Measurements from ENCODE around the gene GHITM. TPM values are rescaled to one million over a fixed set of nuclear protein-coding genes. Genes with fewer than 3 reads are reported as not detected.
"Not testable (repeated sequence)": the region's sequence is repeated elsewhere in the genome, so short reads cannot be mapped to it uniquely, and the experiment has no call there.

The GHITM gene
- total and polyA plus RNA-seq, 2 donors (not counting 1 experiment from before 2014, with no cell fraction given) = 167 to 259 TPM

GRCh38 chr10:84166620-84167288 is 27.4 kb downstream of the GHITM start:
- TF ChIP-seq CTCF (conservative IDR thresholded peaks at IDR 0.05 in 1 of 2, IDR thresholded peaks at IDR 0.05 in 1 of 2; ENCODE audit: low read depth in 1 of 2, low read length in 2 of 2) (no peak), EZH2 (IDR thresholded peaks at IDR 0.05; ENCODE audit: low read length, missing control alignments) (no peak)
- Histone ChIP-seq H3K27ac (ENCODE audit: insufficient read depth, low read length) (no peak overlapping the region), H3K27me3 (ENCODE audit: control insufficient read depth, insufficient read depth, low read length) (no peaks in the 10 kb centered on the region), H3K9me3 (ENCODE audit: control insufficient read depth, insufficient read depth, low read depth, low read length) (no peaks in the 10 kb centered on the region), H3K36me3 (ENCODE audit: control insufficient read depth, insufficient read depth, low read length) (no peaks in the 10 kb centered on the region), H3K4me3 (replicated peaks in 1 of 4; ENCODE audit: control extremely low read depth in 1 of 4, insufficient read depth in 1 of 4, low read depth in 3 of 4, low read length in 4 of 4) (no peak overlapping the region), H3K9ac (ENCODE audit: insufficient read depth, low read length) (no peak overlapping the region), H3K79me2 (ENCODE audit: control insufficient read depth, insufficient read depth, low read length) (no peaks in the 10 kb centered on the region), H3K4me1 (ENCODE audit: control insufficient read depth, extremely low read depth, insufficient read depth, low read length) (no peaks in the 10 kb centered on the region), H4K20me1 (ENCODE audit: control insufficient read depth, extremely low read depth, insufficient read depth, low read length) (no peaks in the 10 kb centered on the region), H3K4me2 (ENCODE audit: extremely low read depth, insufficient read depth, low read length) (no peak overlapping the region), H2AFZ (ENCODE audit: low read length) (no peak overlapping the region)
- DNase-seq (ENCODE audit: low read depth in 2 of 2) = no peak

DNA sequence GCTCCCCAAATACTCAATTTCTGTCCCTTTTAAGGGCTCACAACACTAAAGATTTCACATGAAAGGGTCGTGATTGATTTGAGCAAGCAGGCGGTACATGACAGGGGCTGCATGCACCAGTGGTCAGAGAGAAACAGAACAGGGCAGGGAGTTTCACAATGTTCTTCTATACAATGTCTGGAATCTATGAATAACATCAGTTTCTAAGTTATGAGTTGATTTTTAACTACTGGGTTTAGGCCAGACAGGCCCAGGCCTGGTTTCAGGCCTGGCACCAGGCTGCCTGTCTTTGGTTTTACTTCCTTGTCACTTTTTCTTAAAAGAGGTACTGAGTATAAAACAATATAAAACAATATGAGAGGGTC is 28.0 kb downstream of the GHITM start:
- not testable (repeated sequence) for H2AFZ ChIP-seq (ENCODE audit: low read length); H3K4me2 ChIP-seq (ENCODE audit: extremely low read depth, insufficient read depth, low read length); H3K9me3 ChIP-seq (ENCODE audit: control insufficient read depth, insufficient read depth, low read depth, low read length); H3K4me1 ChIP-seq (ENCODE audit: control insufficient read depth, extremely low read depth, insufficient read depth, low read length); H3K9ac ChIP-seq (ENCODE audit: insufficient read depth, low read length); H3K27ac ChIP-seq (ENCODE audit: insufficient read depth, low read length); DNase-seq (ENCODE audit: low read depth in 2 of 2); H3K27me3 ChIP-seq (ENCODE audit: control insufficient read depth, insufficient read depth, low read length); H4K20me1 ChIP-seq (ENCODE audit: control insufficient read depth, extremely low read depth, insufficient read depth, low read length); H3K4me3 ChIP-seq (replicated peaks in 1 of 4; ENCODE audit: control extremely low read depth in 1 of 4, insufficient read depth in 1 of 4, low read depth in 3 of 4, low read length in 4 of 4); H3K36me3 ChIP-seq (ENCODE audit: control insufficient read depth, insufficient read depth, low read length); H3K79me2 ChIP-seq (ENCODE audit: control insufficient read depth, insufficient read depth, low read length)

DNA sequence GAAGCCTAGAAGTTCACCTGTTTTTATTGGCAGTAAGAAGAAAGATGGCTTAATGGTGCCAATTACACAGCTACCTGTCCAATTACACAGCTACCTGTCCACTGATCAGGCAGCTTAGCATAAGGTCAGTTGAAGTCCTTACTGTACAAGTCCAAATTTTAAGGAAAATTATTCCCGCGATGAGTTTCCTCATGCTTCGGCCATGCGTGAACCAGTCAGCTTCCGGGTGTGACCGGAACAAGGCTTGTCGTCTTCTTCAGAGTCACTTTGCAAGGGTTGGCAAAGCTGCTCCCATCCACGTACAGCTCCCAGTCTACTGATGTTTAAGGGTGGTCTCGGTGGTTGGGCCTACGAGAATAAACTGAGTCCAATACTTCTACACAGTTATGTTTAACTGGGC is 29.1 kb downstream of the GHITM start:
- not testable (repeated sequence) for H3K27ac ChIP-seq (ENCODE audit: insufficient read depth, low read length); H3K4me1 ChIP-seq (ENCODE audit: control insufficient read depth, extremely low read depth, insufficient read depth, low read length); H3K9ac ChIP-seq (ENCODE audit: insufficient read depth, low read length); H3K4me2 ChIP-seq (ENCODE audit: extremely low read depth, insufficient read depth, low read length); H3K9me3 ChIP-seq (ENCODE audit: control insufficient read depth, insufficient read depth, low read depth, low read length); H3K4me3 ChIP-seq (replicated peaks in 1 of 4; ENCODE audit: control extremely low read depth in 1 of 4, insufficient read depth in 1 of 4, low read depth in 3 of 4, low read length in 4 of 4); H4K20me1 ChIP-seq (ENCODE audit: control insufficient read depth, extremely low read depth, insufficient read depth, low read length); H2AFZ ChIP-seq (ENCODE audit: low read length); H3K79me2 ChIP-seq (ENCODE audit: control insufficient read depth, insufficient read depth, low read length); H3K36me3 ChIP-seq (ENCODE audit: control insufficient read depth, insufficient read depth, low read length); H3K27me3 ChIP-seq (ENCODE audit: control insufficient read depth, insufficient read depth, low read length); DNase-seq (ENCODE audit: low read depth in 2 of 2)

DNA sequence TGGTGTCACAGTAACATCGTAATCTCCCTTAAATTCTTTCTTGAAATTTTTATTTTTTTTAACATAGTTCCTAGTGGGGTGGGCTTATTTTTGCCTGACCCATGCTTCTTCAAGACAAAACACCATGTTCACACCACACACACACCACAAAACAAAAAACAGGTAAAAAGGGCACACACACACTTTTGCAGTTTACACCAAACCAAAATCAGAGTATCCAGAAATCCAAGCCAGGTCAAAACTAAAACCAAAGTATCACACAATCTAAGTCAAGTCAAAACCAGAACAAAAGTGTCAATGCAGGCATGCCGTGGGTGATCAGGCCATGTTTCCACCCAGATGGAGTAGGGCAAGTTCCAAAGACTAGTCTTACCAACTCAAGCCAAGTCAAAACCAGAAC is 31.9 kb downstream of the GHITM start:
- H2AFZ ChIP-seq (ENCODE audit: low read length); H3K4me3 ChIP-seq (replicated peaks in 1 of 4; ENCODE audit: control extremely low read depth in 1 of 4, insufficient read depth in 1 of 4, low read depth in 3 of 4, low read length in 4 of 4); DNase-seq (ENCODE audit: low read depth in 2 of 2); H3K79me2 ChIP-seq (ENCODE audit: control insufficient read depth, insufficient read depth, low read length); H3K27me3 ChIP-seq (ENCODE audit: control insufficient read depth, insufficient read depth, low read length); H4K20me1 ChIP-seq (ENCODE audit: control insufficient read depth, extremely low read depth, insufficient read depth, low read length); H3K36me3 ChIP-seq (ENCODE audit: control insufficient read depth, insufficient read depth, low read length); H3K4me1 ChIP-seq (ENCODE audit: control insufficient read depth, extremely low read depth, insufficient read depth, low read length); H3K4me2 ChIP-seq (ENCODE audit: extremely low read depth, insufficient read depth, low read length); H3K9me3 ChIP-seq (ENCODE audit: control insufficient read depth, insufficient read depth, low read depth, low read length); H3K27ac ChIP-seq (ENCODE audit: insufficient read depth, low read length); H3K9ac ChIP-seq (ENCODE audit: insufficient read depth, low read length): not testable (repeated sequence)

DNA sequence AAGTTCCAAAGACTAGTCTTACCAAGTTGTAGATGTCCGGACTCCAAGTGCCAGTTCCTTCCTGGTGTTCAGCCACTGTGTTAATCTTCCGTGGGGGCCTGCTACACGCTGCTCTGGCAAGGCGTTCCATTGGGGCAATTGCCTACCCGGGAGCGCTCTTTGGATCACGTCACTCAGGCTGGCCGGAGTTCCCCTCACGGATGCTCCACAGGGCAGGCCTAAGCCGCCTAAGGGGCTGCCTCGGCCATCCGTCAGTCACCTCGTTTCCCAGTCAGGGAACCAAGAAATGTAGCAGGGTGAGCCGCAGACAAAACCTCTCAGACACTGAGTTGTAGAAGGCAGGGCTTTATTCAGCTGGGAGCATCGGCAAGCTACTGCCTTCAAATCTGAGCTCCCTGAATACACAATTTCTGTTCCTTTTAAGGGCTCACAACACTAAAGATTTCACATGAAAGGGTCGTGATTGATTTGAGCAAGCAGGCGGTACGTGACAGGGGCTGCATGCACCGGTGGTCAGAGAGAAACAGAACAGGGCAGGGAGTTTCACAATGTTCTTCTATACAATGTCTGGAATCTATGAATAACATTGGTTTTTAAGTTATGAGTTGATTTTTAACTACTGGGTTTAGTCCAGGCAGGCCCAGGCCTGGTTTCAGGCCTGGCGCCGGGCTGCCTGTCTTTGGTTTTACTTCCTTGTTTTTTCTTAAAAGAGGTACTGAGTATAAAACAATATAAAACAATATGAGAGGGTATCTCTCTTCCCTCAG is 32.6 kb downstream of the GHITM start:
- not testable (repeated sequence) for H3K27me3 ChIP-seq (ENCODE audit: control insufficient read depth, insufficient read depth, low read length); H3K4me3 ChIP-seq (replicated peaks in 1 of 4; ENCODE audit: control extremely low read depth in 1 of 4, insufficient read depth in 1 of 4, low read depth in 3 of 4, low read length in 4 of 4); H2AFZ ChIP-seq (ENCODE audit: low read length); DNase-seq (ENCODE audit: low read depth in 2 of 2); H3K36me3 ChIP-seq (ENCODE audit: control insufficient read depth, insufficient read depth, low read length); H3K9ac ChIP-seq (ENCODE audit: insufficient read depth, low read length); H4K20me1 ChIP-seq (ENCODE audit: control insufficient read depth, extremely low read depth, insufficient read depth, low read length); H3K27ac ChIP-seq (ENCODE audit: insufficient read depth, low read length); H3K4me1 ChIP-seq (ENCODE audit: control insufficient read depth, extremely low read depth, insufficient read depth, low read length); H3K79me2 ChIP-seq (ENCODE audit: control insufficient read depth, insufficient read depth, low read length); H3K4me2 ChIP-seq (ENCODE audit: extremely low read depth, insufficient read depth, low read length); H3K9me3 ChIP-seq (ENCODE audit: control insufficient read depth, insufficient read depth, low read depth, low read length)

All from fibroblast of lung (primary cell).